ENCODE data around the gene SLC16A6. TPM values are rescaled to one million over a fixed set of nuclear protein-coding genes. Genes with fewer than 3 reads are reported as not detected.

Gene SLC16A6
- polyA plus RNA-seq, 1 donor from 2014 or later: 15.6 TPM

DNA sequence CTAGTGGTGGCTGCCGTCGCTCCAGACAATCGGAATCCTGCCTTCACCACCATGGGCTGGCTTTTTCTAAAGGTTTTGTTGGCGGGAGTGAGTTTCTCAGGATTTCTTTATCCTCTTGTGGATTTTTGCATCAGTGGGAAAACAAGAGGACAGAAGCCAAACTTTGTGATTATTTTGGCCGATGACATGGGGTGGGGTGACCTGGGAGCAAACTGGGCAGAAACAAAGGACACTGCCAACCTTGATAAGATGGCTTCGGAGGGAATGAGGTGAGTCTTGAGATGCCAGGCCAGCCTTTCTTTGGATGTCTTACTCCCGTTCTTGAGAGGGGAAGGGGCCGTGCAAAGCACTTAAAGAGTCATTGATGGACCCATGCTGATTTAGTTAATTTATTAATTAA is 16.5 kb upstream of the SLC16A6 start:
- no peak overlapping the region for H2AFZ ChIP-seq (ENCODE audit: low read depth, low read length)
- H3K27ac ChIP-seq (ENCODE audit: low read length): no peak overlapping the region
- no peaks in the 10 kb centered on the region for H3K27me3 ChIP-seq (ENCODE audit: insufficient read depth, low read depth, low read length)

GRCh38 chr17:68306819-68307218 is 15.9 kb upstream of the SLC16A6 start:
- Histone ChIP-seq H3K79me2 (replicated peaks; ENCODE audit: insufficient read depth, low read length) (no peaks in the 10 kb centered on the region), H3K36me3 (ENCODE audit: insufficient read depth, low read length) (no peaks in the 10 kb centered on the region), H3K4me2 (ENCODE audit: low read length) (no peak overlapping the region), H3K9me3 (ENCODE audit: low read length) (peaks cover 2% of the 10 kb centered on the region), H3K9ac (ENCODE audit: low read length) (no peak overlapping the region), H3K27me3 (ENCODE audit: insufficient read depth, low read depth, low read length) (no peaks in the 10 kb centered on the region), H3K9me2 (ENCODE audit: insufficient read depth, low read length) (no peaks in the 10 kb centered on the region), H4K20me1 (ENCODE audit: insufficient read depth) (no peaks in the 10 kb centered on the region), H3K27ac (ENCODE audit: low read length) (no peak overlapping the region), H3K4me3 (ENCODE audit: low read length) (no peak overlapping the region), H2AFZ (ENCODE audit: low read depth, low read length) (no peak overlapping the region), H3F3A (ENCODE audit: insufficient read depth, low read length, poor library complexity, severe bottlenecking) (no peaks in the 10 kb centered on the region)
- TF ChIP-seq SMC3 (conservative IDR thresholded peaks at IDR 0.05; ENCODE audit: poor library complexity): no peak

More for the DNA sequence above, 16.5 kb upstream of the SLC16A6 start:
- H3F3A ChIP-seq (ENCODE audit: insufficient read depth, low read length, poor library complexity, severe bottlenecking): no peaks in the 10 kb centered on the region
- TF ChIP-seq MXI1 (conservative IDR thresholded peaks at IDR 0.05; ENCODE audit: poor library complexity, severe bottlenecking): no peak
- no peak for TF ChIP-seq POLR2AphosphoS5 (IDR thresholded peaks at IDR 0.05)
- no peak for TF ChIP-seq EZH2 (IDR thresholded peaks at IDR 0.05; ENCODE audit: borderline replicate concordance, insufficient read depth, low read length, poor library complexity, severe bottlenecking)
- no peak for TF ChIP-seq RAD21 (conservative IDR thresholded peaks at IDR 0.05)
- no peaks in the 10 kb centered on the region for H3K79me2 ChIP-seq (replicated peaks; ENCODE audit: insufficient read depth, low read length)
- no peak overlapping the region for H3K4me2 ChIP-seq (ENCODE audit: low read length)
- no peaks in the 10 kb centered on the region for H3K9me2 ChIP-seq (ENCODE audit: insufficient read depth, low read length)
- H3K4me3 ChIP-seq (ENCODE audit: low read length): no peak overlapping the region
- H3K9ac ChIP-seq (ENCODE audit: low read length): no peak overlapping the region
- no peaks in the 10 kb centered on the region for H3K36me3 ChIP-seq (ENCODE audit: insufficient read depth, low read length)
- H4K20me1 ChIP-seq (ENCODE audit: insufficient read depth): no peaks in the 10 kb centered on the region
- no peaks in the 10 kb centered on the region for H3K9me3 ChIP-seq (ENCODE audit: low read length)

DNA sequence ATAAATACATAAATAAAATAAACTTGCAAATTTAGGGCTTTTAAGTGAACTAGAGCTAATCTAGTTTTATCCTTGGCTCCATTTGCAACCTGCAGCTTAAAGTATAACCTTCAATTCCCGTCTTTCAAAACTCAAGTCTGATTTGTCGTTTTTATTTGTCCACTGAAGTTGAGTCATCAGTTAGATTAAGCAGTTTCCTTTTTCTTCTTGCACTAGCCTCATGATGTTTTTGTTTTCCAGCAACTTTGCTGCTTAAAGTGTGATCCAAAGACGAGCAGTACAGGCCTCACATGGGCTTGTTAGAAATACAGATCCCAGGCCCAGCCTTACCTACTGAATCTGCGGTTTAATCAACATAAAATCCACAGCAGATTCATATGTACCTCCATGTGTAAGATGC is 14.2 kb upstream of the SLC16A6 start:
- Histone ChIP-seq H3F3A (ENCODE audit: insufficient read depth, low read length, poor library complexity, severe bottlenecking) (no peaks in the 10 kb centered on the region), H3K36me3 (ENCODE audit: insufficient read depth, low read length) (no peaks in the 10 kb centered on the region), H3K4me3 (ENCODE audit: low read length) (no peak overlapping the region), H4K20me1 (ENCODE audit: insufficient read depth) (no peaks in the 10 kb centered on the region), H3K27me3 (ENCODE audit: insufficient read depth, low read depth, low read length) (no peaks in the 10 kb centered on the region), H3K9me2 (ENCODE audit: insufficient read depth, low read length) (no peaks in the 10 kb centered on the region), H3K79me2 (replicated peaks; ENCODE audit: insufficient read depth, low read length) (no peaks in the 10 kb centered on the region), H3K9ac (ENCODE audit: low read length) (no peak overlapping the region), H3K4me2 (ENCODE audit: low read length) (no peak overlapping the region), H2AFZ (ENCODE audit: low read depth, low read length) (no peak overlapping the region), H3K27ac (ENCODE audit: low read length) (no peak overlapping the region), H3K9me3 (ENCODE audit: low read length) (peaks cover 3% of the 10 kb centered on the region)
- TF ChIP-seq RAD21 (conservative IDR thresholded peaks at IDR 0.05) (no peak), EP300 (conservative IDR thresholded peaks at IDR 0.05; ENCODE audit: poor library complexity, severe bottlenecking) (no peak), POLR2AphosphoS5 (IDR thresholded peaks at IDR 0.05) (no peak), MXI1 (conservative IDR thresholded peaks at IDR 0.05; ENCODE audit: poor library complexity, severe bottlenecking) (no peak)

GRCh38 chr17:68304706-68305105 is 13.8 kb upstream of the SLC16A6 start:
- Histone ChIP-seq H2AFZ (ENCODE audit: low read depth, low read length) (no peak overlapping the region), H3K4me2 (ENCODE audit: low read length) (no peak overlapping the region), H3K4me3 (ENCODE audit: low read length) (no peak overlapping the region), H3K9me2 (ENCODE audit: insufficient read depth, low read length) (no peaks in the 10 kb centered on the region), H3F3A (ENCODE audit: insufficient read depth, low read length, poor library complexity, severe bottlenecking) (no peaks in the 10 kb centered on the region), H4K20me1 (ENCODE audit: insufficient read depth) (no peaks in the 10 kb centered on the region), H3K36me3 (ENCODE audit: insufficient read depth, low read length) (no peaks in the 10 kb centered on the region), H3K79me2 (replicated peaks; ENCODE audit: insufficient read depth, low read length) (no peaks in the 10 kb centered on the region), H3K9ac (ENCODE audit: low read length) (no peak overlapping the region), H3K27me3 (ENCODE audit: insufficient read depth, low read depth, low read length) (no peaks in the 10 kb centered on the region), H3K27ac (ENCODE audit: low read length) (no peak overlapping the region), H3K9me3 (ENCODE audit: low read length) (peaks cover 3% of the 10 kb centered on the region)
- TF ChIP-seq RAD21 (conservative IDR thresholded peaks at IDR 0.05) (no peak), CTCF (IDR thresholded peaks at IDR 0.05; ENCODE audit: poor library complexity, severe bottlenecking) (no peak), EP300 (conservative IDR thresholded peaks at IDR 0.05; ENCODE audit: poor library complexity, severe bottlenecking) (no peak), POLR2AphosphoS5 (IDR thresholded peaks at IDR 0.05) (no peak), SMC3 (conservative IDR thresholded peaks at IDR 0.05; ENCODE audit: poor library complexity) (no peak), EZH2 (IDR thresholded peaks at IDR 0.05; ENCODE audit: borderline replicate concordance, insufficient read depth, low read length, poor library complexity, severe bottlenecking) (no peak), MXI1 (conservative IDR thresholded peaks at IDR 0.05; ENCODE audit: poor library complexity, severe bottlenecking) (no peak), TAF1 (IDR thresholded peaks at IDR 0.05; ENCODE audit: low read depth) (no peak)
- TF ChIP-seq, protein P1, sequence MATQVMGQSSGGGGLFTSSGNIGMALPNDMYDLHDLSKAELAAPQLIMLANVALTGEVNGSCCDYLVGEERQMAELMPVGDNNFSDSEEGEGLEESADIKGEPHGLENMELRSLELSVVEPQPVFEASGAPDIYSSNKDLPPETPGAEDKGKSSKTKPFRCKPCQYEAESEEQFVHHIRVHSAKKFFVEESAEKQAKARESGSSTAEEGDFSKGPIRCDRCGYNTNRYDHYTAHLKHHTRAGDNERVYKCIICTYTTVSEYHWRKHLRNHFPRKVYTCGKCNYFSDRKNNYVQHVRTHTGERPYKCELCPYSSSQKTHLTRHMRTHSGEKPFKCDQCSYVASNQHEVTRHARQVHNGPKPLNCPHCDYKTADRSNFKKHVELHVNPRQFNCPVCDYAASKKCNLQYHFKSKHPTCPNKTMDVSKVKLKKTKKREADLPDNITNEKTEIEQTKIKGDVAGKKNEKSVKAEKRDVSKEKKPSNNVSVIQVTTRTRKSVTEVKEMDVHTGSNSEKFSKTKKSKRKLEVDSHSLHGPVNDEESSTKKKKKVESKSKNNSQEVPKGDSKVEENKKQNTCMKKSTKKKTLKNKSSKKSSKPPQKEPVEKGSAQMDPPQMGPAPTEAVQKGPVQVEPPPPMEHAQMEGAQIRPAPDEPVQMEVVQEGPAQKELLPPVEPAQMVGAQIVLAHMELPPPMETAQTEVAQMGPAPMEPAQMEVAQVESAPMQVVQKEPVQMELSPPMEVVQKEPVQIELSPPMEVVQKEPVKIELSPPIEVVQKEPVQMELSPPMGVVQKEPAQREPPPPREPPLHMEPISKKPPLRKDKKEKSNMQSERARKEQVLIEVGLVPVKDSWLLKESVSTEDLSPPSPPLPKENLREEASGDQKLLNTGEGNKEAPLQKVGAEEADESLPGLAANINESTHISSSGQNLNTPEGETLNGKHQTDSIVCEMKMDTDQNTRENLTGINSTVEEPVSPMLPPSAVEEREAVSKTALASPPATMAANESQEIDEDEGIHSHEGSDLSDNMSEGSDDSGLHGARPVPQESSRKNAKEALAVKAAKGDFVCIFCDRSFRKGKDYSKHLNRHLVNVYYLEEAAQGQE (IDR thresholded peaks at IDR 0.05; ENCODE audit: borderline replicate concordance): no peak

All from neural cell (in vitro differentiated cells).